AG04449 (cell line): ENCODE results near the gene TRIM44.

Experiments
- CTCF ChIA-PET: fragments of 350-600 bp; formaldehyde crosslinking; extraction: SDS; loops from one replicate; lab custom pipeline; 2021; ENCODE audit warnings: antibody characterized with exemption; lab: Yijun Ruan, JAX
- POLR2A ChIA-PET: fragments of 400-600, 350-600 bp; formaldehyde crosslinking; extraction: SDS; loops from one replicate; lab custom pipeline; 2020; ENCODE audit warnings: antibody characterized with exemption, inconsistent platforms; lab: Yijun Ruan, JAX
- DNase-seq: peaks from one replicate; pipeline ENCODE4 v3.0.0-alpha.2; 2010; ENCODE audit warnings: low read depth, low spot score
- H3K4me3 ChIP-seq: 2 replicates; pipeline ENCODE4 v1.5.1; 2011; ENCODE audit warnings: low read depth, mild to moderate bottlenecking, control low read depth, low read length
- TF ChIP-seq, protein P1 (sequence below): IDR thresholded peaks from one replicate; pipeline ENCODE4 v1.5.1; 2011; ENCODE audit warnings: mild to moderate bottlenecking, moderate library complexity, low read length, control low read depth, inconsistent platforms; ENCODE audit not compliant: insufficient read depth; ENCODE audit errors: missing control alignments

TRIM44 gene

DNA sequence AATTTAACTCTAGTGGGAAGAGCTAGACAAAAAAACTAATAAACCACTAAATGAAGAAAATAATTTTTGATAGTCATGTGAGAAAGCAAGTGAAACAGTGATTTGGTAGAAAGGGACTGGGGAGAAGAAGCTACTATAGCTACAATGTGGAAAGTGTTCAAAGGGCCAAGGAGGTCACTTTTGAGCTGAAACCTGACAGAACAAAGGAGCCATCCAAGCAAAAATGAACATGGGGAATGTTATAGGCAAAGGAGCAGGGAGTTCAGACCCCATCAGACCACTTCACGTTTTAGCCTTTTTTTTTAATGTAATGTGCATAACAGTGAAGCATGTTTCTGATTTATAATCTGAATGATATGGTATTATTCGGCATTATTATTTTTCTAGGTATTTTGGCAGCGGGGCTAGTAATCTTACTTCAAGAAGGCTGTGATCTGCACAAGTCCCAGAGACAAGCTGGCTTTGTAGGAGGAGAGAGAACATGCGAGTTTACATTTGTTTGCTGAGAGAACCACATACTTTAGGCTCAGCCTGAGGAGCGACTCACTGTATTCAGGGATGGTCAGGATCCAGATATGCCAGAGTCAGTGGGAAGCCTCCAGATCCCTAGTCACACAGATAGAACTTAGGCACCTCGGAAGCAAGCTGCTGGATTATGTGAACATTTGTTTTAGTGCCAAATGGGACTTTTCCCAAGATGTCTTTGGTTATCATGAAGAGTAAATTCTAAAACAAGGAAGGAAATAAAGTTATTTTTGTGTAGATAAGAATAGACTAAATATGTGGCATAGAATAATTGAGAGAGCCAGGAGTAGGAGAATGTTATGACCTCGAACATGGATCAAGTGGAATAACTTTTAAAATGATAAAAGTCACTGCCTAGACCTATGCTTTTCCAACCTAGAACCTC is 118.6 kb downstream of the TRIM44 start:
- H3K4me3 ChIP-seq: no peak overlapping the region
- TF ChIP-seq, protein P1, sequence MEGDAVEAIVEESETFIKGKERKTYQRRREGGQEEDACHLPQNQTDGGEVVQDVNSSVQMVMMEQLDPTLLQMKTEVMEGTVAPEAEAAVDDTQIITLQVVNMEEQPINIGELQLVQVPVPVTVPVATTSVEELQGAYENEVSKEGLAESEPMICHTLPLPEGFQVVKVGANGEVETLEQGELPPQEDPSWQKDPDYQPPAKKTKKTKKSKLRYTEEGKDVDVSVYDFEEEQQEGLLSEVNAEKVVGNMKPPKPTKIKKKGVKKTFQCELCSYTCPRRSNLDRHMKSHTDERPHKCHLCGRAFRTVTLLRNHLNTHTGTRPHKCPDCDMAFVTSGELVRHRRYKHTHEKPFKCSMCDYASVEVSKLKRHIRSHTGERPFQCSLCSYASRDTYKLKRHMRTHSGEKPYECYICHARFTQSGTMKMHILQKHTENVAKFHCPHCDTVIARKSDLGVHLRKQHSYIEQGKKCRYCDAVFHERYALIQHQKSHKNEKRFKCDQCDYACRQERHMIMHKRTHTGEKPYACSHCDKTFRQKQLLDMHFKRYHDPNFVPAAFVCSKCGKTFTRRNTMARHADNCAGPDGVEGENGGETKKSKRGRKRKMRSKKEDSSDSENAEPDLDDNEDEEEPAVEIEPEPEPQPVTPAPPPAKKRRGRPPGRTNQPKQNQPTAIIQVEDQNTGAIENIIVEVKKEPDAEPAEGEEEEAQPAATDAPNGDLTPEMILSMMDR: no peak
- DNase-seq: peak; percentile 53
- POLR2A ChIA-PET: interaction anchor here (0.6 to 1.0 kb wide), 2 partner anchors 11 to 86 kb away, joined by 3 read pairs; no protein-coding TSS in a partner anchor
- CTCF ChIA-PET: interaction anchor here (1.2 kb wide), 1 partner anchor 165 kb away, joined by 3 read pairs; no protein-coding TSS in a partner anchor

DNA sequence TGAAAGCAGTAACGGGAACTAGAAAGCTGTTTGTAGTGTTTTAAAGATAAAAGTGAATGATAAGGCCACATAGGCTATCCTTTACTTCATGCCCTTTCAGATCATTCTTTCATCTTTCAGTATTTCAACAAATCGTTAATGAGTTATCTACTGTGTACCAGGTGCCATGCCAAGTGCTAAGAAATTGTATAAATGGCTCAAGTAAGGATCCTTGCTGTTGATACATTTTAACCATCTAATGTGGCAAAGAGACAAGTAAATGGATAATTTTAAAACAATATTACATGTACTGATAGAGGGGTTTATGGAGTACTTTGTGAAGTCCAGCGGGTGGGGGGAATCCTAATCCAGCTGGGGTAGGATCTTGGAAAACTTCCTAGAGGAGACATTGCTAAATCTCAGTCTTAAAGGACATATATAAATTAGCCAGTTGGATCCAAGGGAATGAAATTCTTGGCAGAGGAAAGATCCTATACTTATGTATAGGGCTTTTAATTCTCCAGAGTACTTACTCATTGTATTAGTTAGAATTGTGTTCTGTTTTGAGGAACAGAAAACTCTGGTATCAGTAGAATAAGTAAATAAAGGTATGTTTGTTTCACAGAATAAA is 119.4 kb downstream of the TRIM44 start:
- ChIA-PET CTCF (interaction anchor here (1.2 to 1.5 kb wide), 2 partner anchors 40 to 166 kb away, joined by 3 to 8 read pairs; no protein-coding TSS in a partner anchor), POLR2A (interaction anchor here (0.6 to 1.0 kb wide), 2 partner anchors 11 to 86 kb away, joined by 3 read pairs; no protein-coding TSS in a partner anchor)
- H3K4me3 ChIP-seq: no peak overlapping the region
- no peak for DNase-seq
- TF ChIP-seq, protein P1: no peak

DNA sequence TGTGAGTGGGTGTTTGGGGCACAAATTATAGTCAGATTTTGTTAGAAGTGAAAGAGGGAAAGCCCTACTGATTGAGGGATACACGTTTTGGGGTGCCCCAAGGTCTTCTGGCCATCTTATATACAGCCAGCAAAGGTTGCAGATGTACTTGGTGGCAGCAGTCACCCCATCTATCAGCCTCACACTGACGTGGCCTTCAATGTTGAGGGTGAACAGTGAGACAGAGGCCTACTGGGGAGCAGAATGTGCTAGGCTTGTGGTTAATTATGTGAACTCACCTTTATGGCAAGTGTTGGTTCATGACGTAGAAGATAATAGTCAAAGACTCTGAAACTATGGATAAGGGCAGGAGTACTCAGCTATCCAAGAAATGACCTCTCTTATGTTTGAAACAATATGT is 121.2 kb downstream of the TRIM44 start:
- ChIA-PET CTCF (no interaction called here), POLR2A (no interaction called here)
- no peak overlapping the region for H3K4me3 ChIP-seq
- no peak for DNase-seq
- TF ChIP-seq, protein P1: no peak

DNA sequence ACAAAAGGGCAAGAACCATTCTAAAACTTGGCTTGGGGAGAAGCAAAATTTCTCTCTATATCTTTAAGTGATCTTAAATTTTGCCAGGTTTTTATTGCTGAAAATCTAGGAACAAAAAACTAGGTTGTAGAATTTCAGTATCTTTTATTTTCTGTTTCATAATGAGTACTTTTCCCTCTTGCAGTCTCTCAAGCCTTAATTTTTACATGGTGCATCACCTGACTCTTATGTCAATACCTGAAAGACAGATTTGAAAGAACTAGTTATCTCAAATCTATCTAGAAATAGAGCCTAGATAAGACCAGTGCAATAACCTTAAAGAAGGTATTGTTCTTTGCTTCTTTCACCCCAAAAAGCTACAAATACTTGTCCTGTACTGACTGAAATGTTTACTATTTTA is 122.1 kb downstream of the TRIM44 start:
- POLR2A ChIA-PET: no interaction called here
- CTCF ChIA-PET: no interaction called here
- no peak overlapping the region for H3K4me3 ChIP-seq
- TF ChIP-seq, protein P1: no peak
- no peak for DNase-seq

GRCh38 chr11:35785287-35786167 is 123.0 kb downstream of the TRIM44 start:
- no peak for DNase-seq
- H3K4me3 ChIP-seq: no peak overlapping the region
- TF ChIP-seq, protein P1: no peak
- ChIA-PET CTCF (no interaction called here), POLR2A (no interaction called here)
